Suprapubic skin (tissue), 4 donors: ENCODE results near the gene GADD45GIP1. TPM values are rescaled to one million over a fixed set of nuclear protein-coding genes. Genes with fewer than 3 reads are reported as not detected.
"Not testable (repeated sequence)": the region's sequence is repeated elsewhere in the genome, so short reads cannot be mapped to it uniquely, and the experiment has no call there.

Source experiments
- DNase-seq, 2 donors: peaks; one replicate each; pipeline ENCODE4 v3.0.0-alpha.2; 2019; ENCODE audit warnings: low spot score in 2 of 2
- H3K27ac ChIP-seq: fragments of 200-600 bp; sonication (generic); one replicate; pipeline ENCODE4 v1.5.1; 2019
- H3K27me3 ChIP-seq: fragments of 200-600 bp; sonication (generic); one replicate; pipeline ENCODE4 v1.5.1; 2019
- H3K36me3 ChIP-seq: fragments of 200-600 bp; sonication (generic); one replicate; pipeline ENCODE4 v1.5.1; 2019
- H3K4me1 ChIP-seq: fragments of 200-600 bp; sonication (generic); one replicate; pipeline ENCODE4 v1.5.1; 2019
- H3K4me3 ChIP-seq: fragments of 200-600 bp; sonication (generic); one replicate; pipeline ENCODE4 v1.5.1; 2019; ENCODE audit warnings: mild to moderate bottlenecking
- H3K9me3 ChIP-seq: fragments of 200-600 bp; sonication (generic); one replicate; pipeline ENCODE4 v1.5.1; 2019
- CTCF ChIP-seq, 2 donors: fragments of 200-600 bp in 1 of 2; fragments of 450-650 bp in 1 of 2; sonication (generic) in 1 of 2; IDR thresholded peaks; one replicate each; pipeline ENCODE4 v1.5.1; 2016 to 2019; ENCODE audit warnings: antibody characterized with exemption in 2 of 2, mild to moderate bottlenecking in 1 of 2, moderate library complexity in 1 of 2
- EP300 ChIP-seq: sonication (generic); formaldehyde crosslinking; IDR thresholded peaks from one replicate; pipeline ENCODE4 v1.6.1; 2017; ENCODE audit warnings: antibody characterized with exemption
- POLR2A ChIP-seq, 2 donors: fragments of 450-650 bp; IDR thresholded peaks; one replicate each; pipeline ENCODE4 v1.6.1; 2017; ENCODE audit warnings: antibody characterized with exemption in 2 of 2, mild to moderate bottlenecking in 2 of 2, moderate library complexity in 2 of 2
- POLR2AphosphoS5 ChIP-seq, 3 donors: sonication (generic); formaldehyde crosslinking; IDR thresholded peaks; one replicate each; pipeline ENCODE4 v1.6.1; 2017; ENCODE audit warnings: antibody characterized with exemption in 3 of 3
- WGBS: methylation state at CpG from one replicate; pipeline ENCODE4 v1.1.5; 2018; 5-methylcytosine and 5-hydroxymethylcytosine counted together
- total RNA-seq, 4 donors: library from RNA; depleted of rRNA; stranded (reverse); fragments of >200 nt; gene quantifications; one replicate each; pipeline ENCODE4 v1.1.0, GENCODE V29; 2016

Gene GADD45GIP1
- total RNA-seq, 4 donors from 2014 or later = 20.4 to 31.0 (median 24.8) TPM

GRCh38 chr19:12952488-12953137 lies 4.4 kb downstream of the GADD45GIP1 start:
- Histone ChIP-seq H3K4me1 (peaks cover 48% of the 10 kb centered on the region), H3K36me3 (peaks cover 69% of the 10 kb centered on the region)
- 55% methylated on average over 12 of the region's 12 CpGs for WGBS

GRCh38 chr19:12952050-12952449 lies 5.0 kb downstream of the GADD45GIP1 start:
- H3K27ac ChIP-seq = peak overlapping the region; percentile 17
- H3K36me3 ChIP-seq = peaks cover 69% of the 10 kb centered on the region
- peaks cover 51% of the 10 kb centered on the region for H3K4me1 ChIP-seq
- not testable (repeated sequence) for H3K4me3 ChIP-seq, DNase-seq, H3K27me3 ChIP-seq, H3K9me3 ChIP-seq
- WGBS = 95% methylated on average over 6 of the region's 6 CpGs

More at GRCh38 chr19:12952488-12953137, 4.4 kb downstream of the GADD45GIP1 start:
- Histone ChIP-seq H3K4me3 (no peak overlapping the region), H3K27me3 (no peaks in the 10 kb centered on the region), H3K9me3 (no peaks in the 10 kb centered on the region), H3K27ac (peak overlapping the region; percentile 17)
- no peak for TF ChIP-seq CTCF (IDR thresholded peaks at IDR 0.05)
- TF ChIP-seq POLR2AphosphoS5 (IDR thresholded peaks at IDR 0.05) = no peak
- TF ChIP-seq EP300 = no peak
- TF ChIP-seq POLR2A (IDR thresholded peaks at IDR 0.05) = no peak
- DNase-seq = no peak

- H3K27ac ChIP-seq = no peak overlapping the region
- no peaks in the 10 kb centered on the region for H3K9me3 ChIP-seq
- TF ChIP-seq POLR2AphosphoS5 (IDR thresholded peaks at IDR 0.05) (no peak), EP300 (no peak), CTCF (IDR thresholded peaks at IDR 0.05) (no peak), POLR2A (IDR thresholded peaks at IDR 0.05) (no peak)
- DNase-seq = no peak
- H3K36me3 ChIP-seq = peaks cover 70% of the 10 kb centered on the region
- H3K4me3 ChIP-seq = no peak overlapping the region
- peaks cover 47% of the 10 kb centered on the region for H3K4me1 ChIP-seq
- 73% methylated on average over 12 of the region's 16 CpGs for WGBS
- H3K27me3 ChIP-seq = no peaks in the 10 kb centered on the region
Measured at GRCh38 chr19:12949363-12950283, 7.4 kb downstream of the GADD45GIP1 start.

GRCh38 chr19:12948612-12949362 lies 8.2 kb downstream of the GADD45GIP1 start:
- Histone ChIP-seq H3K4me3 (no peak overlapping the region), H3K9me3 (no peaks in the 10 kb centered on the region), H3K27ac (no peak overlapping the region), H3K4me1 (peaks cover 39% of the 10 kb centered on the region), H3K27me3 (no peaks in the 10 kb centered on the region), H3K36me3 (peaks cover 70% of the 10 kb centered on the region)
- 94% methylated on average over 18 of the region's 30 CpGs for WGBS
- no peak for TF ChIP-seq POLR2A (IDR thresholded peaks at IDR 0.05)
- no peak for TF ChIP-seq EP300
- no peak for TF ChIP-seq POLR2AphosphoS5 (IDR thresholded peaks at IDR 0.05)
- no peak for TF ChIP-seq CTCF (IDR thresholded peaks at IDR 0.05)
- no peak for DNase-seq

- Histone ChIP-seq H3K27ac (no peak overlapping the region), H3K4me3 (no peak overlapping the region), H3K4me1 (peaks cover 34% of the 10 kb centered on the region), H3K9me3 (no peaks in the 10 kb centered on the region), H3K36me3 (peaks cover 69% of the 10 kb centered on the region), H3K27me3 (no peaks in the 10 kb centered on the region)
- no peak for DNase-seq
- 81% methylated on average over 28 of the region's 28 CpGs for WGBS
- TF ChIP-seq EP300 = no peak
- TF ChIP-seq POLR2A (IDR thresholded peaks at IDR 0.05) = no peak
- TF ChIP-seq CTCF (IDR thresholded peaks at IDR 0.05) = no peak
- TF ChIP-seq POLR2AphosphoS5 (IDR thresholded peaks at IDR 0.05) = no peak
Measured at GRCh38 chr19:12947702-12948611, 9.1 kb downstream of the GADD45GIP1 start.
